PC-9 (cell line): ENCODE measurements around the gene NADK. TPM values are rescaled to one million over a fixed set of nuclear protein-coding genes. Genes with fewer than 3 reads are reported as not detected.

ENCODE experiments used
- BruUV-seq: library from RNA; stranded (reverse); fragments of 400-500 nt; replicated peaks from 2 replicates; lab custom pipeline; 2021; lab: Mats Ljungman, UMichigan
- CTCF ChIA-PET: fragments of 300-600 bp; sonication (Branson Sonifier 250); formaldehyde crosslinking; loops from one replicate; lab custom pipeline; 2022; ENCODE audit warnings: antibody characterized with exemption; lab: Charles Lee
- POLR2A ChIA-PET: fragments of 300-600 bp; sonication (Branson Sonifier 250); formaldehyde crosslinking; loops from one replicate; lab custom pipeline; 2022; ENCODE audit warnings: antibody characterized with exemption; ENCODE audit not compliant: unreplicated experiment; lab: Charles Lee
- DNase-seq, 2 experiments: peaks; one replicate each; pipeline versions ENCODE4 v3.0.0 to v3.0.0-alpha.2; 2015 to 2022; ENCODE audit warnings: mixed read lengths in 1 of 2
- H2AFZ ChIP-seq: fragments of 200-600 bp; sonication (generic); 2 replicates; pipeline ENCODE4 v1.8.1; 2017; ENCODE audit warnings: antibody characterized with exemption
- H3F3A ChIP-seq: fragments of 200-600 bp; sonication (generic); 2 replicates; pipeline ENCODE4 v1.8.1; 2017; ENCODE audit warnings: antibody characterized with exemption, mild to moderate bottlenecking, low read depth; ENCODE audit not compliant: insufficient read depth
- H3K27ac ChIP-seq: fragments of 200-600 bp; sonication (generic); 2 replicates; pipeline ENCODE4 v1.6.1; 2016; ENCODE audit warnings: mixed run types
- H3K27me3 ChIP-seq: fragments of 200-600 bp; sonication (generic); 2 replicates; pipeline ENCODE4 v1.6.1; 2016; ENCODE audit warnings: low read depth, mixed run types; ENCODE audit not compliant: insufficient read depth
- H3K36me3 ChIP-seq: fragments of 200-600 bp; sonication (generic); 2 replicates; pipeline ENCODE4 v1.6.1; 2016; ENCODE audit warnings: low read depth, mixed run types
- H3K4me1 ChIP-seq: fragments of 200-600 bp; sonication (generic); replicated peaks from 2 replicates; pipeline ENCODE4 v1.6.1; 2016; ENCODE audit warnings: mixed run types; ENCODE audit not compliant: insufficient read depth
- H3K4me2 ChIP-seq: fragments of 200-600 bp; sonication (generic); 2 replicates; pipeline ENCODE4 v1.6.1; 2017; ENCODE audit warnings: mixed run types
- H3K4me3 ChIP-seq: fragments of 200-600 bp; sonication (generic); 2 replicates; pipeline ENCODE4 v1.6.1; 2016; ENCODE audit warnings: mixed run types
- H3K79me2 ChIP-seq: fragments of 200-600 bp; sonication (generic); 2 replicates; pipeline ENCODE4 v1.6.1; 2017; ENCODE audit warnings: low read depth, mixed run types
- H3K9me2 ChIP-seq: fragments of 200-600 bp; sonication (generic); 2 replicates; pipeline ENCODE4 v1.8.1; 2017; ENCODE audit warnings: mild to moderate bottlenecking; ENCODE audit not compliant: insufficient read depth
- H3K9me3 ChIP-seq: fragments of 200-600 bp; sonication (generic); 2 replicates; pipeline ENCODE4 v1.8.1; 2016; ENCODE audit warnings: low read depth; ENCODE audit not compliant: insufficient read depth
- H4K20me1 ChIP-seq: fragments of 200-600 bp; sonication (generic); 2 replicates; pipeline ENCODE4 v1.8.1; 2017; ENCODE audit not compliant: insufficient read depth
- EZH2 ChIP-seq: fragments of 200-600 bp; sonication (generic); IDR thresholded peaks from 2 replicates; pipeline ENCODE4 v1.8.0; 2017; ENCODE audit warnings: antibody characterized with exemption, low read depth
- intact Hi-C: fragments of 100-400 bp; cut with micrococcal nuclease; formaldehyde crosslinking; loops from one replicate; pipeline ENCODE4 v1.10.0; 2022; ENCODE audit not compliant: unreplicated experiment
- total RNA-seq: library from RNA; stranded (reverse); gene quantifications from 2 replicates; pipeline ENCODE4 v1.2.3, GENCODE V29; 2021
- TF ChIP-seq, protein P1 (sequence below): fragments of 200-600 bp; sonication (generic); conservative IDR thresholded peaks from 2 replicates; pipeline ENCODE4 v1.6.1; 2017; ENCODE audit warnings: mixed run types, antibody characterized with exemption, mild to moderate bottlenecking, moderate library complexity

The NADK gene
- total RNA-seq, 1 experiment from 2014 or later, result 105 TPM

DNA sequence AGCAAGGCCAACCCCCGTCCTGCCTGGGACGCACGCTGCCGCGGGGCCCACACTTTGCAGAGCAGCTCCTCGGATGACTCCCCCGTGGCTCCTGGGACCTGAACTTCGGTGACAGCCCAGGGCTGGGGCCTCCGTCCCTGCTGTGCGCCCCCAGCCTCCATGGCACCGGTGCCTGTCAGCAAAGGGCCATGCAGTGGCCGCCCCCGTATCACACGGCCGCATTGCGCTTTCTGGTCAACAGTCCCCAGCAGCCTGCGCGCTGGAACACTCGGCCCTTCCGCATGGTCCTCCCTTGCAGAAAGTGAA, 18.0 kb downstream of the NADK start:
- peaks cover 36% of the 10 kb centered on the region; the same call in 1 of the 2 replicates for H3K36me3 ChIP-seq
- no peaks in the 10 kb centered on the region for H3K9me2 ChIP-seq
- TF ChIP-seq EZH2, result no peak
- H3K27ac ChIP-seq, result no peak overlapping the region
- no peaks in the 10 kb centered on the region for H3K27me3 ChIP-seq
- BruUV-seq, result no TSS peak
- H3F3A ChIP-seq, result peaks cover 69% of the 10 kb centered on the region
- ChIA-PET POLR2A (no interaction called here), CTCF (no interaction called here)
- no peak for DNase-seq
- H3K4me1 ChIP-seq, result peaks cover 78% of the 10 kb centered on the region
- no peak overlapping the region for H2AFZ ChIP-seq
- intact Hi-C loops, result loop anchor here (5.0 kb wide), 1 partner anchor 147 kb away; no protein-coding TSS in a partner anchor
- no peaks in the 10 kb centered on the region for H3K9me3 ChIP-seq
- H3K4me3 ChIP-seq, result no peak overlapping the region
- H3K4me2 ChIP-seq, result peak overlapping the region; percentile 75
- H3K79me2 ChIP-seq, result peaks cover 64% of the 10 kb centered on the region
- peaks cover 27% of the 10 kb centered on the region for H4K20me1 ChIP-seq

DNA sequence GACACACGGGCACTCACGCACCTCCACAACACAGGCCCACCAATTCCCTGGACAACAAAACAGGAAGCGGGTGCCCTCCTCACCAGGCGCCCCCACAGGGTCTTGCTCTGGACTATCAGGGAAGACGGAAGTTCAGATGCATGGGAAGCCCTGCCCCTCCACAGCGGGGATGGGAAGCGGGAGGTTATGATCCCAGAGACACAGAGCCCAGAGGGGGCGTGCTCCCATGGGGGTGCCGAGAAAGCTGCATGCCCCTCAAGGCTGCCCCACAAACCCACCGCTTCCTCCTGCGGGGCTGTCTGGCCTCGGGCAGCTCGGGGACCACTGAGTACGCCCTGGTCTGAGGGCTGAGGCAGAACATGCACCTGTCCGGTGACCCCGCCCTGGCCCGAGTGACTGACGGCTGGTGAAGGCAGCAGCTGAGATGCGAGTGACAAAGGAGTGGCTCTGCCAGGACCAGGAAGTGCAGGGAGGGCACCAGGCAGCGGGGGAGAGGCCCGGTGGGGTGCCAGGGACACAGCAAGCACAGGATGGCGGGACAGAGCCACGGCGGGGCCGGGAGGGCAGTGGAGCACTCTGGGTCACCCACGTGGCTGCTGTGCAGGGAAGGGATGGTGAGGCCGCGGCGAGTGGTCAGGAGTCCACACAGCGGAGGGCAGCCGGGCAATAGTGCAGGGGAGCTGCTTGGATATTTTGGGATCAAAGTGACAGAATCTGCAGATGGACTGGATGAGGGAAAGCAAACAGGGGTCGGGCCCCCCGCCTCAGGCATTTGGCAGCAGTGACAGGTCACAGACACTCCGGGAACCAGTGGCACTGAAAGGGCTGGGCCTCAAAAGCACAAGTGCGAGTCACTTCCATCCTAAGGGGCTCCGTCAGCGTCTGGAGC, 18.6 kb downstream of the NADK start:
- Histone ChIP-seq H3K4me2 (peak overlapping the region; percentile 75), H3K79me2 (peaks cover 59% of the 10 kb centered on the region), H3K9me3 (no peaks in the 10 kb centered on the region), H2AFZ (no peak overlapping the region), H3K4me1 (peaks cover 72% of the 10 kb centered on the region), H3K27me3 (no peaks in the 10 kb centered on the region), H3K27ac (peak overlapping the region; percentile 76), H4K20me1 (peaks cover 23% of the 10 kb centered on the region), H3F3A (peaks cover 63% of the 10 kb centered on the region), H3K4me3 (no peak overlapping the region; the same call in 1 of the 2 replicates), H3K9me2 (no peaks in the 10 kb centered on the region), H3K36me3 (peaks cover 31% of the 10 kb centered on the region; the same call in 1 of the 2 replicates)
- no peak for TF ChIP-seq EZH2
- TF ChIP-seq, protein P1, sequence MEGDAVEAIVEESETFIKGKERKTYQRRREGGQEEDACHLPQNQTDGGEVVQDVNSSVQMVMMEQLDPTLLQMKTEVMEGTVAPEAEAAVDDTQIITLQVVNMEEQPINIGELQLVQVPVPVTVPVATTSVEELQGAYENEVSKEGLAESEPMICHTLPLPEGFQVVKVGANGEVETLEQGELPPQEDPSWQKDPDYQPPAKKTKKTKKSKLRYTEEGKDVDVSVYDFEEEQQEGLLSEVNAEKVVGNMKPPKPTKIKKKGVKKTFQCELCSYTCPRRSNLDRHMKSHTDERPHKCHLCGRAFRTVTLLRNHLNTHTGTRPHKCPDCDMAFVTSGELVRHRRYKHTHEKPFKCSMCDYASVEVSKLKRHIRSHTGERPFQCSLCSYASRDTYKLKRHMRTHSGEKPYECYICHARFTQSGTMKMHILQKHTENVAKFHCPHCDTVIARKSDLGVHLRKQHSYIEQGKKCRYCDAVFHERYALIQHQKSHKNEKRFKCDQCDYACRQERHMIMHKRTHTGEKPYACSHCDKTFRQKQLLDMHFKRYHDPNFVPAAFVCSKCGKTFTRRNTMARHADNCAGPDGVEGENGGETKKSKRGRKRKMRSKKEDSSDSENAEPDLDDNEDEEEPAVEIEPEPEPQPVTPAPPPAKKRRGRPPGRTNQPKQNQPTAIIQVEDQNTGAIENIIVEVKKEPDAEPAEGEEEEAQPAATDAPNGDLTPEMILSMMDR, result no peak
- POLR2A ChIA-PET, result interaction anchor here (1.4 kb wide), 1 partner anchor 21 kb away, joined by 6 read pairs; no protein-coding TSS in a partner anchor
- intact Hi-C loops, result loop anchor here (5.0 kb wide), 1 partner anchor 148 kb away; no protein-coding TSS in a partner anchor
- no TSS peak for BruUV-seq
- CTCF ChIA-PET, result no interaction called here
- peak; percentile 78 to 80 for DNase-seq

DNA sequence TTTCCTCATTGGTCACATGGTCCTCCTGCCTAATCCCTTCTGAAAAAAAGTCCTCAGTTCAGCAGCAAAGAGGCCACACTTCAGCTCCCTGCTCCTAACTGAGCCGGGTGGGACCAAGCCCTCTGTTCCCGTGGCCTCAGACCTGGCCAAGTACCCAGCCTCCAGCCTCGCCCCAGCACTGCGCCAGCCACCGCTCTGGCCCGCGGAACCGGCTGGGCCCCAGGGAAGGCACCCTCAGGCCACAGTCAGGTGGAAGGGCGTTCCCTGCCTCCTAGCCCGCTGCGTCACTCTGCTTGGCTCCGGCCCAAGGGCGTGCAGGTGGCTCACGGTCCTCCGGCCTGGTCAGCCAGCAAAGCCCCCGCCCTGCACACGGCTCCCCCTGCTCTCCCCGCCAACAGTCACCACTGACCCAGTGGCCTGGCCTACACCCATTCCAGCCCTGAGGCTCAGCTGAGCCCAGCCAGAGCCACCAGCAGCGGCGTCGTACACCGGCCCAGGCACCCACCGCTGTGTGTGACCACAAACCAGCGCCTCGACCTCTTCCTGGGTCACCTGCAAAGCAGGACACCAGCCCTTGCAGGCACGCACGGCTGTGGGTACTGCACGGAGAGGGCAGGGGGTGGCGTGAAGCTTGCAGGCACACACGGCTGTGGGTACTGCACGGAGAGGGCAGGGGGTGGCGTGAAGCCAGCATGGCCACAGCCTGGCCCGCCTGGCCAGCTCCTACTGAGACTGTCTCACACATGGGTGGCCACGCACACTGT, 19.4 kb downstream of the NADK start:
- H3K4me2 ChIP-seq, result peak overlapping the region; percentile 75
- no peak overlapping the region for H2AFZ ChIP-seq
- peaks cover 56% of the 10 kb centered on the region for H3K79me2 ChIP-seq
- peaks cover 64% of the 10 kb centered on the region for H3K4me1 ChIP-seq
- no peaks in the 10 kb centered on the region for H3K27me3 ChIP-seq
- peaks cover 57% of the 10 kb centered on the region for H3F3A ChIP-seq
- ChIA-PET CTCF (interaction anchor here (1.1 kb wide), 1 partner anchor 147 kb away, joined by 4 read pairs; no protein-coding TSS in a partner anchor), POLR2A (interaction anchor here (0.6 to 1.4 kb wide), 3 partner anchors 21 to 288 kb away, joined by 5 to 7 read pairs (median 6); no protein-coding TSS in a partner anchor)
- H4K20me1 ChIP-seq, result peaks cover 20% of the 10 kb centered on the region
- no TSS peak for BruUV-seq
- TF ChIP-seq, protein P1, result no peak
- no peak for TF ChIP-seq EZH2
- peak; percentile 95 to 99 for DNase-seq
- H3K27ac ChIP-seq, result peak overlapping the region; percentile 76
- peaks cover 28% of the 10 kb centered on the region; the same call in 1 of the 2 replicates for H3K36me3 ChIP-seq
- no peaks in the 10 kb centered on the region for H3K9me3 ChIP-seq
- no peaks in the 10 kb centered on the region for H3K9me2 ChIP-seq
- intact Hi-C loops, result no loop called here
- peak overlapping the region; percentile 28; the same call in 1 of the 2 replicates for H3K4me3 ChIP-seq
